Urinary bladder (tissue), 4 donors: Measurements from ENCODE around the gene PDE4B. TPM values are rescaled to one million over a fixed set of nuclear protein-coding genes. Genes with fewer than 3 reads are reported as not detected.
A peak's percentile ranks its signal among the peaks of the same experiment; 100 is the strongest.

Experiments used
- DNase-seq: peaks from one replicate; pipeline ENCODE4 v3.0.0-alpha.2; 2015; ENCODE audit errors: extremely low spot score
- H3K27ac ChIP-seq: one replicate; pipeline ENCODE4 v1.5.1; 2013; ENCODE audit warnings: low read depth, mild to moderate bottlenecking, moderate library complexity
- H3K36me3 ChIP-seq: one replicate; pipeline ENCODE4 v1.6.1; 2013; ENCODE audit warnings: mild to moderate bottlenecking, moderate library complexity; ENCODE audit not compliant: insufficient read depth
- H3K4me1 ChIP-seq: one replicate; pipeline ENCODE4 v1.6.1; 2013; ENCODE audit warnings: mild to moderate bottlenecking, moderate library complexity; ENCODE audit not compliant: insufficient read depth
- H3K4me3 ChIP-seq: one replicate; pipeline ENCODE4 v1.5.1; 2013; ENCODE audit warnings: low read depth, low read length
- WGBS: extraction: QIAGEN DNeasy Blood & Tissue Kit; methylation state at CpG from one replicate; pipeline ENCODE4 v1.1.7; 2013; 5-methylcytosine and 5-hydroxymethylcytosine counted together
- polyA plus RNA-seq: library from polyadenylated mRNA; stranded (reverse); fragments of 200-250 nt; gene quantifications from one replicate; pipeline ENCODE4 v1.2.3, GENCODE V29; 2013
- total RNA-seq: library from RNA; depleted of rRNA; stranded (reverse); fragments of >200 nt; gene quantifications from one replicate; pipeline ENCODE4 v1.2.3, GENCODE V29; 2014
- donor health status: healthy with polysubstance abuse.
- donor health status: healthy.

Gene PDE4B
- total and polyA plus RNA-seq, 2 donors: 9.0 to 43.1 TPM

GRCh38 chr1:66335859-66336640, 543.4 kb downstream of the PDE4B start:
- no peak for DNase-seq
- Histone ChIP-seq H3K4me1 (no peaks in the 10 kb centered on the region), H3K27ac (peak overlapping the region; percentile 74), H3K36me3 (no peaks in the 10 kb centered on the region), H3K4me3 (no peak overlapping the region)
- 60% methylated on average over 10 of the region's 10 CpGs for WGBS

- Histone ChIP-seq H3K36me3 (no peaks in the 10 kb centered on the region), H3K4me1 (no peaks in the 10 kb centered on the region), H3K4me3 (no peak overlapping the region), H3K27ac (no peak overlapping the region)
- DNase-seq: no peak
- WGBS: 88% methylated on average over 2 of the region's 2 CpGs
These were observed 543.9 kb downstream of the PDE4B start for GRCh38 chr1:66336641-66336990.

DNA sequence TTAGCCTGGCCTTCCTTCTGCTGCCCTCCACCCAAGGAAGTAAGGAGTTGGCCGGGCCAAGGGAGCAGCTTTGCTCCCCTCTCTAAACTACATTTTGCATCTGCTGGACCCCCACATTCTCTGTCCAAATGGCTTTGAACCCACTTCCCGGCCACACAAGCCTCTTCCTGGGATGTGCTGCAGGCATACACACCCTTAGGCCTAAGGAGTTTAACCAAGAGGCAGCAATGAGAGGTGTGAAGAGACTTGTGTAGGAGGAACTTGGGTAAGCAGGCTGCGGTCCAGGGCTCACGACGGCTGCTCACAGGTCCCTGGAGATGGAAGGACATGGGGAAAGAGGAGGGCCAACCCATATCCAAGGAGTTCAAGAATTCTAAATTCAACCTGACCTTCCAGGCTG, 544.6 kb downstream of the PDE4B start:
- Histone ChIP-seq H3K36me3 (no peaks in the 10 kb centered on the region), H3K27ac (no peak overlapping the region), H3K4me3 (no peak overlapping the region), H3K4me1 (no peaks in the 10 kb centered on the region)
- 77% methylated on average over 5 of the region's 5 CpGs for WGBS
- DNase-seq: no peak

GRCh38 chr1:66339944-66340343, 547.2 kb downstream of the PDE4B start:
- DNase-seq: no peak
- no peak overlapping the region for H3K4me3 ChIP-seq
- 33% methylated on average over 2 of the region's 2 CpGs for WGBS
- H3K4me1 ChIP-seq: no peaks in the 10 kb centered on the region
- no peaks in the 10 kb centered on the region for H3K36me3 ChIP-seq
- H3K27ac ChIP-seq: no peak overlapping the region

- no peak overlapping the region for H3K27ac ChIP-seq
These were observed 548.9 kb downstream of the PDE4B start for GRCh38 chr1:66341446-66342089.

DNA sequence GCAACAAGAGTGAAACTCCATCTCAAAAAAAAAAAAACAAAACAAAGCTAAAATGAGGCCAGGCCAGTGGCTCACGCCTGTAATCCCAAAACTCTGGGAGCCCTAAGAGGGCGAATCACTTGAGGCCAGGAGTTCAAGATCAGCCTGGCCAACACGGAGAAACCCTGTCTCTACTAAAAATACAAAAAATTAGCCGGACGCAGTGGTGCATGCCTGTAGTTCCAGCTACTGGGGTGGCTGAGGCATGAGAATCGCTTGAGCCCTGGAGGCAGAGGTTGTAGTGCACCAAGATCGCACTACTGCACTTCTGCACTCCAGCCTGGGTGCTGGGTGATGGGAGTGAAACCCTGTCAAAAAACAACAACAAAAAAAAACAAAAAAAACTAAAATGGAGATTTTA, 550.0 kb downstream of the PDE4B start:
- no peaks in the 10 kb centered on the region for H3K4me1 ChIP-seq
- H3K36me3 ChIP-seq: no peaks in the 10 kb centered on the region
- no peak overlapping the region for H3K4me3 ChIP-seq
- WGBS: 94% methylated on average over 7 of the region's 7 CpGs
- no peak overlapping the region for H3K27ac ChIP-seq
- no peak for DNase-seq

More at GRCh38 chr1:66341446-66342089, 548.9 kb downstream of the PDE4B start:
- Histone ChIP-seq H3K36me3 (no peaks in the 10 kb centered on the region), H3K4me3 (no peak overlapping the region), H3K4me1 (no peaks in the 10 kb centered on the region)
- DNase-seq: no peak
- 87% methylated on average over 1 of the region's 1 CpG for WGBS

DNA sequence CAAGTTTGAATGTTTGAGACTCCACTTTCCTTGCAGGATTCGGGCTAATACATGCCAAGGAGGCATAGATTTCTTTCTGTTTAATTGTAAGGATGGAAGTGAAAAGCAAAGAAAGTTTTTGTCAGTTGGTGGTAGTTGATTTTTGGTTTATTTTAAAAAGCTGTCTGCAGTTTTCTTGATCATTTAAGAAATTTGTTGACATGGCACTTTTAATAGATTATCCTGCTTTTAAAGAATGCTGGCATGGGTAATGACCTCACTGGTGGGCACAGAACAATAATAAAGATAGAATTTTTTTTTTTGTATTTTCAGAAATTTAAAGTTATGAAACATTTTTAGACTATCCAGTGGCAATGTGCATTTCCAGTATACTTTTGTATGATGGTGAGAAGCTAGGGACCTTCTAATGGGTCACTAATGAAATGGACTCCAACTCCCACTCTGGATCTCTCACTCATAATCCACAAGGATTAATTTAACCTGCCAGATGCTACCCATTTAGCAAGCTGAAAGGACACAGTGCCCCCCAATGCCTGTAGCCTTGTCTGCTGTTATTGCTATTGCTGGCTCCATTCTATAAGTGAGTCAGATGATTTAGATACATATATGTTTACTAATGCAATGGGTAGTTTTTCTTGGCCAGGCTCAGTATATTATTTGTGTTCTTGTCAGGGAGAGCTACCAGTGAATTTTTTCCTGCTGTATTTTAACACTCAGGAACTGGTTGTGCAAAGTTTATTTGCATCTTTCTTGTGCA, 551.1 kb downstream of the PDE4B start:
- 94% methylated on average over 1 of the region's 1 CpG for whole genome bisulfite sequencing
- no peak overlapping the region for H3K27ac ChIP-seq
- no peak for DNase-seq

GRCh38 chr1:66346057-66346795, 553.5 kb downstream of the PDE4B start:
- DNase-seq: no peak
- no peak overlapping the region for H3K4me3 ChIP-seq
- H3K4me1 ChIP-seq: peaks cover 2% of the 10 kb centered on the region
- H3K27ac ChIP-seq: no peak overlapping the region
- no peaks in the 10 kb centered on the region for H3K36me3 ChIP-seq
- WGBS: 97% methylated on average over 2 of the region's 2 CpGs

More for the DNA sequence above, 551.1 kb downstream of the PDE4B start:
- no peak overlapping the region for H3K4me3 ChIP-seq
- no peaks in the 10 kb centered on the region for H3K4me1 ChIP-seq
- H3K36me3 ChIP-seq: no peaks in the 10 kb centered on the region

GRCh38 chr1:66346873-66347272, 554.2 kb downstream of the PDE4B start:
- Histone ChIP-seq H3K36me3 (no peaks in the 10 kb centered on the region), H3K4me1 (peaks cover 4% of the 10 kb centered on the region), H3K27ac (peak overlapping the region; percentile 5), H3K4me3 (no peak overlapping the region)
- DNase-seq: no peak
- WGBS: 90% methylated on average over 3 of the region's 3 CpGs

GRCh38 chr1:66348776-66349175, 556.1 kb downstream of the PDE4B start:
- Histone ChIP-seq H3K4me1 (peaks cover 4% of the 10 kb centered on the region), H3K27ac (no peak overlapping the region), H3K36me3 (no peaks in the 10 kb centered on the region), H3K4me3 (no peak overlapping the region)
- 47% methylated on average over 1 of the region's 1 CpG for WGBS
- no peak for DNase-seq

DNA sequence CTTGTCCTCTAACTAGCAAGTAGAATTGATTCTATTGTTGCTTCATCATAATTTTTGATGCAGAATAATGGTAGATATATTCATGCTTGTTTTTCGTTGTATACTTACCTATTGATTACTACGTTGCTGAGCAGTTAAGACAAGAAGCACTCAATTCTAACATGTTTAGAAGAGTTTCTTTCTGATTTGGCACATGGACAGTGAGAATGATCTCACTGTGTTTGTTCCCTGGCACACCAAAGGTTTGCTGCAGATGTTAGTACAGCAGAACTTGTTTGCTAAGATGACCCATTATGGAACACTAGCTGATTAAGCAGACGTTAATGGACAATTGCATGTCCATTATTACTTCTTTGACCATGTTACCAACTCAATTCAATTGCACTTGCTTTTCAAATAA, 556.5 kb downstream of the PDE4B start:
- Histone ChIP-seq H3K4me3 (no peak overlapping the region), H3K27ac (no peak overlapping the region), H3K36me3 (no peaks in the 10 kb centered on the region), H3K4me1 (peaks cover 4% of the 10 kb centered on the region)
- WGBS: 53% methylated on average over 3 of the region's 3 CpGs
- DNase-seq: no peak

DNA sequence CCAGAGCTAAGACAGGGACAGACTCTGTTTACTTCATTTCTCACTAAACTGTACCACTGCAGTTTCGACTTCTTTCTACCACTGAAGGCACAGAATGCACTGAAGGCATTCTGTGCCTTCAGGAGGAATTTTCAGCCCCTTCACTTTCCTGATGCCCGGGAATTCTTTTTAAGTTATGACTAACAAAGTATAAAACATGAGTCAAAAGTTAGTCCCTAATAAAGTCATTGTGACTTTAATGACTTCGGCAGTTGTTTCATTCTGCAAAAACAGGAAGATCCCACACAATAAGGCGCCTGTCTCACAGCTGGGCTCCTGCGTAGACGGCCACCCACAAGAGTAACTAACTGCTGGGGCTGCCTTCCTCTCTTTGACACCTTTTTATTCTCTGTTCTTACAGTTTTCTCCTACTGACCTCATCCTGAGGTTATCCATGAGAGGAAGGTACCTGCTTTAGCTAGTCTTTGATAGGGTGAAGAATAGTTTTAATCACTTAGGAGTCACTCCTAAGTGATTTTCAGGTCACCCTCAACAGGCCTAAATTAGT, 557.4 kb downstream of the PDE4B start:
- peaks cover 4% of the 10 kb centered on the region for H3K4me1 ChIP-seq
- H3K36me3 ChIP-seq: no peaks in the 10 kb centered on the region
- 38% methylated on average over 6 of the region's 6 CpGs for WGBS
- H3K27ac ChIP-seq: peak overlapping the region; percentile 23
- DNase-seq: no peak
- no peak overlapping the region for H3K4me3 ChIP-seq

DNA sequence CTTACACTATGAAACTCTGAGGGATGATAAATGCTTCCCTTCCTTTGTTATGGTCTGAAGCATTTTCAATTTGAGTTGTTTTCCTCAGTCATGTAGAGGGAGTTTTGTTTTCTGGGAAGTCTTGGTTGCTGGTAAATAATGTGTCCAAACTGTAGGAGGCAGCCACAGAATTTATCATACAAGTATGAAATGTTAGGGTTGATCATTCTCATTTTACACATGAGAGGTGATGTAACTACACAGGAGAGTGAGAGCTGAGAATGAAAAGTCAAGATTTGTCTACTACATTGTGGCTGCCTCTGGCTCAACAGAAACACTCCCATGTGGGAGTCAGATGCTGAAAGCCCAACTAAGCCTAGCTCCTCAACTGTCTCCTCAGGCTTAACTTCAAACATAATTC, 558.8 kb downstream of the PDE4B start:
- DNase-seq: no peak
- H3K4me1 ChIP-seq: peaks cover 4% of the 10 kb centered on the region
- no peaks in the 10 kb centered on the region for H3K36me3 ChIP-seq
- H3K4me3 ChIP-seq: no peak overlapping the region
- H3K27ac ChIP-seq: peak overlapping the region; percentile 1
